Lung microvascular endothelial cell (primary cell): ENCODE measurements around the gene VPS26B. TPM values are rescaled to one million over a fixed set of nuclear protein-coding genes. Genes with fewer than 3 reads are reported as not detected.
"Not testable (repeated sequence)": the region's sequence is repeated elsewhere in the genome, so short reads cannot be mapped to it uniquely, and the experiment has no call there.

Source experiments
- DNase-seq, 2 donors: peaks; one replicate each; pipeline versions ENCODE4 v3.0.0 to v3.0.0-alpha.2; 2010; ENCODE audit warnings: low read depth in 2 of 2
- total RNA-seq: library from RNA; depleted of rRNA; stranded (reverse); fragments of >200 nt; gene quantifications from 2 replicates; pipeline ENCODE4 v1.2.1, GENCODE V29; 2014

The VPS26B gene
- total RNA-seq, 1 donor from 2014 or later: 22.6 TPM

GRCh38 chr11:134231958-134232659, 7.6 kb downstream of the VPS26B start:
- no peak for DNase-seq

- DNase-seq: no peak
Measured at GRCh38 chr11:134233729-134234179, 9.3 kb downstream of the VPS26B start.

GRCh38 chr11:134235399-134235798, 10.9 kb downstream of the VPS26B start:
- peak in 1 of 2 donors; percentile 17 for DNase-seq

- DNase-seq: no peak
Measured at GRCh38 chr11:134236834-134237556, 12.5 kb downstream of the VPS26B start.

- no peak for DNase-seq
Measured at GRCh38 chr11:134237557-134237922, 13.1 kb downstream of the VPS26B start.

GRCh38 chr11:134238956-134239355, 14.5 kb downstream of the VPS26B start:
- DNase-seq: no peak

- DNase-seq: no peak
Measured at GRCh38 chr11:134240592-134240991, 16.1 kb downstream of the VPS26B start.

GRCh38 chr11:134242376-134242775, 17.9 kb downstream of the VPS26B start:
- DNase-seq: no peak

GRCh38 chr11:134243913-134244312, 19.4 kb downstream of the VPS26B start:
- no peak for DNase-seq

GRCh38 chr11:134244593-134244992, 20.1 kb downstream of the VPS26B start:
- peak; percentile 52 to 66 for DNase-seq

- DNase-seq: no peak
Measured at GRCh38 chr11:134245434-134245833, 21.0 kb downstream of the VPS26B start.

- DNase-seq: no peak
Measured at GRCh38 chr11:134246100-134246499, 21.6 kb downstream of the VPS26B start.

GRCh38 chr11:134246678-134247077, 22.2 kb downstream of the VPS26B start:
- DNase-seq: no peak

GRCh38 chr11:134248910-134249480, 24.5 kb downstream of the VPS26B start:
- no peak for DNase-seq

GRCh38 chr11:134250246-134250645, 25.8 kb downstream of the VPS26B start:
- DNase-seq: no peak

GRCh38 chr11:134250675-134251074, 26.2 kb downstream of the VPS26B start:
- no peak for DNase-seq

- peak in 1 of 2 donors; percentile 42 for DNase-seq
Measured at GRCh38 chr11:134252346-134253187, 28.1 kb downstream of the VPS26B start.

GRCh38 chr11:134253188-134253993, 28.9 kb downstream of the VPS26B start, which contains the start of the genes ACAD8 and THYN1:
Gene ACAD8 (plus strand): TSS chr11:134253568. CDS start chr11:134253601, 33 bp downstream.
Gene THYN1 (minus strand): TSS chr11:134253352. CDS start chr11:134252882, 470 bp downstream.
- peak; percentile 98 for DNase-seq

- no peak for DNase-seq
Measured at GRCh38 chr11:134254433-134255183, 30.1 kb downstream of the VPS26B start.

- not testable (repeated sequence) for DNase-seq
Measured at GRCh38 chr11:134255184-134255561, 30.7 kb downstream of the VPS26B start.
